Skeletal muscle tissue (tissue), 4 donors: ENCODE results near the gene PPFIBP1. TPM values are rescaled to one million over a fixed set of nuclear protein-coding genes. Genes with fewer than 3 reads are reported as not detected.

Source experiments
- H3K27ac ChIP-seq: one replicate; pipeline ENCODE4 v1.7.0; 2013; ENCODE audit warnings: mild to moderate bottlenecking, low read depth, low read length, inconsistent platforms
- H3K27me3 ChIP-seq, 3 donors: one replicate each; pipeline ENCODE4 v1.7.0; 2013; ENCODE audit warnings: low read length in 3 of 3; ENCODE audit not compliant: control insufficient read depth in 3 of 3, insufficient read depth in 3 of 3
- H3K36me3 ChIP-seq, 3 donors: one replicate each; pipeline ENCODE4 v1.7.0; 2013; ENCODE audit warnings: low read length in 3 of 3; ENCODE audit not compliant: control insufficient read depth in 3 of 3, insufficient read depth in 3 of 3
- H3K4me1 ChIP-seq, 3 donors: one replicate each; pipeline ENCODE4 v1.7.0; 2013; ENCODE audit warnings: low read length in 3 of 3, mild to moderate bottlenecking in 3 of 3; ENCODE audit not compliant: control insufficient read depth in 3 of 3, insufficient read depth in 3 of 3
- H3K4me3 ChIP-seq, 3 donors: one replicate each; pipeline ENCODE4 v1.7.0; 2013; ENCODE audit warnings: low read length in 3 of 3
- H3K9ac ChIP-seq, 3 donors: one replicate each; pipeline ENCODE4 v1.7.0; 2013; ENCODE audit warnings: low read length in 3 of 3, mild to moderate bottlenecking in 3 of 3, moderate library complexity in 2 of 3, low read depth in 1 of 3
- H3K9me3 ChIP-seq, 3 donors: one replicate each; pipeline ENCODE4 v1.7.0; 2013; ENCODE audit warnings: low read length in 3 of 3; ENCODE audit not compliant: control insufficient read depth in 3 of 3
- total RNA-seq: library from RNA; depleted of rRNA; stranded (reverse); fragments of >200 nt; gene quantifications from one replicate; pipeline ENCODE4 v1.2.3, GENCODE V29; 2014
- donor health status: Osteomylitis.

PPFIBP1 gene
- total RNA-seq, 1 donor from 2014 or later = 49.1 TPM

DNA sequence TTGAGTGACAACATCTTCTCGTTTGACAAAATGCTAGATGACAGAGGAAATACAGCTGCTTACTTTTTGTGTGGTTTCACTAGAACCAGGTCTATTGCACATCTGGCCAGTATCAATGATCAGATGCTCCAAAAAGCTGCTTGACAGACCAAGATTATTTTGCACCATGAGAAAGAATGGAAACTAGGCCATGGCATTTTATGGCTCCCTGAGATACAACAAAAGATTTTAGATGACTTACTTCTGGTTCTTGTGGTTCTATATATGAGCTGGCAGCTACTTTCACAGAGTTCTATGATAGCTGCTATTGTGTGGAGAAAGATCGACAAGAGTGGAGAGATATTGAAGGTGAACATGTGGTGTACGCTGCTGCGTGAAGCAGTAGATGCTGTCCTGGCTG, 25.9 kb upstream of the PPFIBP1 start:
- no peak overlapping the region for H3K4me3 ChIP-seq
- no peaks in the 10 kb centered on the region for H3K9me3 ChIP-seq
- H3K27me3 ChIP-seq = no peaks in the 10 kb centered on the region
- no peaks in the 10 kb centered on the region for H3K36me3 ChIP-seq
- no peak overlapping the region for H3K27ac ChIP-seq
- no peaks in the 10 kb centered on the region for H3K4me1 ChIP-seq
- no peak overlapping the region for H3K9ac ChIP-seq

DNA sequence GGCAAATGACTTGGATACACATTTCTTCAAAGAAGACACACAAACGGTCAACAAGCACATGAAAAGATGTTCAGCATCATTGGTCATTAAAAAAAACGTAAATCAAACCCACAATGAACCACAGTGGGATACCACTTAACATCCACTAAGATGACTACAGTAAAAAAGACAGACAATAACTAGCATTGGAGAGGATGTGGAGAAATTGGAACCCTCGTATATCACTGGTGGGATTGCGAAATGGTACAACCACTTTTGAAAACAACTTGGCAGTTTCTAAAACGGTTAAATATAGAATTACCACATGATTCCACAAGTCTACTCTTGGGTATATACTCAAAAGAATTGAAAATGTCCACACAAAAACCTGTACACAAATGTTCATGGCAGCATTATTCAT, 25.2 kb upstream of the PPFIBP1 start:
- Histone ChIP-seq H3K36me3 (no peaks in the 10 kb centered on the region), H3K4me1 (no peaks in the 10 kb centered on the region), H3K9ac (no peak overlapping the region), H3K27me3 (no peaks in the 10 kb centered on the region), H3K4me3 (no peak overlapping the region), H3K27ac (no peak overlapping the region), H3K9me3 (no peaks in the 10 kb centered on the region)

DNA sequence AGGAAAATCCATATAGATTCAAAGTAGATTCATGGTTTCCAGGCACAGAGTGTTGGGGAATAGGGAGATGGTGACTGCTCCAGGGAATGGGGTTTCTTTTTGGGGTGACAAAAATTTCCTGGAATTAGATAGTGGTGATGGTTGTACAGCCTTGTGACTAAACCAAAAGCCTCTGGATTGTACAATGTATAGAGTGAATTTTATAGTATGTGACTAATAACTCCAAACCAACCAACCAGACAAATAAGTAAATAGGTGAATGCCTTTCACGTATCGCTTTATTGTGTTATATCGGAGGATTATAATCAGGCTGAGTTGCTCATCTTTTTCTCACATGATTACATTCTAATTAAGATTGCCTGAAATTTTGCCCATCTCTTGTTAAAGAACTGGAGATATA, 24.6 kb upstream of the PPFIBP1 start:
- no peak overlapping the region for H3K9ac ChIP-seq
- no peak overlapping the region for H3K4me3 ChIP-seq
- no peaks in the 10 kb centered on the region for H3K27me3 ChIP-seq
- no peak overlapping the region for H3K27ac ChIP-seq
- H3K4me1 ChIP-seq = no peaks in the 10 kb centered on the region
- no peaks in the 10 kb centered on the region for H3K9me3 ChIP-seq
- no peaks in the 10 kb centered on the region for H3K36me3 ChIP-seq

DNA sequence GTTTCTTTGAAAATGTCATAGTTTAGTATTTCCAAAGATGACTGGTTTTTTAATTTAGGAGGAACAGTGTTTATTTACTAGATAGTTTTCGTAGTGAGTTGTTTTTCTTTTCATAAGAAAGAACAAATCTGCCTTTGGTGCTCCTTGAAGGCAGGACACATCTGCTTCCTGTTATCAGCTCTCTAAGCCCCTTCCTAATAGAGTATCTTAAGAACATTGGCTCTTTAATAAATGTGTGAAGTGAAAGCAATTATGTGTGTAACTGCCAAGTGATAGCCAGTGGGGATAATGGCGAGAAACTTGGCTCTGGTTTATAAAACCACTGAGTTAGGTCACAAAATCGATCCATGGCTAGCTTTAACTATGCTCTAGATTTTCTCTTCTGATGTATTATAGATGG, 23.5 kb upstream of the PPFIBP1 start:
- Histone ChIP-seq H3K4me3 (no peak overlapping the region), H3K36me3 (no peaks in the 10 kb centered on the region), H3K27me3 (no peaks in the 10 kb centered on the region), H3K27ac (no peak overlapping the region), H3K9ac (no peak overlapping the region), H3K9me3 (no peaks in the 10 kb centered on the region), H3K4me1 (no peaks in the 10 kb centered on the region)

DNA sequence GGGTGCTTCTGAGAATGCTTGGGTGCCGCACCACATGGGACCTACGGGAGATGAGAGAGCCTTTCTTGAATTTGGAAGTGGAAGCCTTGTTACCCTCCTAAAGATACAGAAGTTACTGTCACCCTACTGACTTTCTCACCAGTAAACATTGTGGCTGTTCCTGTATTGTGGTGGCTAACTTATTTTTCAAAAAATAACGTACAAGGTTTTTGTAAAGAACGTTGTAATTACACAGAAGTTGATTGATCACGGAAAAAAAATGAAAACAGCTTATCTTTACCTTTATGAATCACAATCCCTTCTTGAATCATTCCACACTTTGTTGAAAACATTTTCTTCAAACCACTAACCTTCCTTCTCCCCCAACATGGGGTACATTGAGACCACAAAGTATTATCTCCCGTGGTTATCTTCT, 22.0 kb upstream of the PPFIBP1 start:
- Histone ChIP-seq H3K9ac (no peak overlapping the region), H3K4me3 (no peak overlapping the region), H3K36me3 (no peaks in the 10 kb centered on the region), H3K27me3 (no peaks in the 10 kb centered on the region), H3K4me1 (no peaks in the 10 kb centered on the region), H3K27ac (no peak overlapping the region), H3K9me3 (peaks cover 0 to 2% (median 2%) of the 10 kb centered on the region in 3 donors)

DNA sequence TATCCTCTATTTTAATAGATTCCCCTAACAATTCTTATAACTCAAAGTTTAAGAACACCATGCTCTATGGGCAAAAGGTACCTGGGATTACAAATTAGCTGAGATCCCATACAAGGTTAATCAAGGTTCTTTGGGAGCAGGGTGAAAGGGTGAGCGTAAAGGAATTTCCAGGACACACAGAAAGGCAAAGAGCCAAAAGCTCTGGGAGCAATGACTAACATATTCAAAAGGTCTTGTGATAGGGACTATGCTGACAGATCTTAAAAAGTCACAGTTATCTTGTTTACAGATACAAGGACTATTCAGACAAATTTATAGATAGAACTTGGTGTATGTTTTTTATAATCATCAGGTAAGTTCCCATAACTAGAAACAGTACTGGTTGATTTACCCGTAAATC, 19.5 kb upstream of the PPFIBP1 start:
- no peak overlapping the region for H3K4me3 ChIP-seq
- H3K9ac ChIP-seq = no peak overlapping the region
- no peaks in the 10 kb centered on the region for H3K36me3 ChIP-seq
- peaks cover 0 to 2% (median 2%) of the 10 kb centered on the region in 3 donors for H3K9me3 ChIP-seq
- no peaks in the 10 kb centered on the region for H3K4me1 ChIP-seq
- no peak overlapping the region for H3K27ac ChIP-seq
- H3K27me3 ChIP-seq = no peaks in the 10 kb centered on the region

DNA sequence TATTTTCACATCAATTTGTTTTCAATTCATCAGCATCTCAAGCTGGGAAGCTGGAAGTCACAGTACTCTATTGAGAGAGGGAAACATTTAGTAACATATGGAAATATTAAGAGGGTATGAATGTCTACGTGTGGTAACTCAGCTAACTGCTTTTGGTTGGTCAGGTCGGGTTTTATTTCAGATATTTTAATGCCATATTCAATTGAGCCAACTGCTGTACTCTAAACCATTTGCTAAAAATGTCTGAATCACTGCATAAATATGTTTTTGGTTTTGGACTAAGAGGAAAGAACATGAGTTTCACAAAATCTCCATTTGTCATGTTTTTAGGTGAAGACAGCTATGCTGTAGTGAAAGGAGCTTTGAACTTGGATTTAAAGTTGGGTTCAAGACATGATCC, 18.9 kb upstream of the PPFIBP1 start:
- no peaks in the 10 kb centered on the region for H3K27me3 ChIP-seq
- H3K9me3 ChIP-seq = peaks cover 0 to 2% (median 2%) of the 10 kb centered on the region in 3 donors
- H3K4me1 ChIP-seq = no peaks in the 10 kb centered on the region
- H3K4me3 ChIP-seq = no peak overlapping the region
- no peaks in the 10 kb centered on the region for H3K36me3 ChIP-seq
- H3K9ac ChIP-seq = no peak overlapping the region
- H3K27ac ChIP-seq = no peak overlapping the region

DNA sequence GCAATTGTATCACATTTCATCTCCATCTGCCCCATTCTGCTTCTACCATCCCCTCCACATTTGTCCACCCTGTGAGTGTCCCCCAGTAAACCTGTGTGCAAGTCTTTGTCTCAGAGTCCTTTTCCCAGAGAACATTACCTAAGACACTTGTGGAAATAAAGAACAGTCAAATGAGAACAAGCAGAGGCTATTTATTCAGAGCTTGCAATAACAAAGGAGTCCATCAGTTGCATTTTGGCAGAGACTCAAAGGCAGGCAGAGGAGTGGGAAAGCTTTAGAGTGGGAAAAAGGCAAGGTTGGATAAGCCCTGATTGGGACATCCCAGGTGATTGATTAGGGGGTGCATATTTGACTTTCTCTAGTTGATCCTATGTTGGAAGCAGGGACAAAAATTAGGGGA, 18.2 kb upstream of the PPFIBP1 start:
- Histone ChIP-seq H3K36me3 (no peaks in the 10 kb centered on the region), H3K9ac (no peak overlapping the region), H3K9me3 (peaks cover 0 to 2% (median 2%) of the 10 kb centered on the region in 3 donors), H3K4me1 (no peaks in the 10 kb centered on the region), H3K27me3 (no peaks in the 10 kb centered on the region), H3K4me3 (no peak overlapping the region), H3K27ac (no peak overlapping the region)

DNA sequence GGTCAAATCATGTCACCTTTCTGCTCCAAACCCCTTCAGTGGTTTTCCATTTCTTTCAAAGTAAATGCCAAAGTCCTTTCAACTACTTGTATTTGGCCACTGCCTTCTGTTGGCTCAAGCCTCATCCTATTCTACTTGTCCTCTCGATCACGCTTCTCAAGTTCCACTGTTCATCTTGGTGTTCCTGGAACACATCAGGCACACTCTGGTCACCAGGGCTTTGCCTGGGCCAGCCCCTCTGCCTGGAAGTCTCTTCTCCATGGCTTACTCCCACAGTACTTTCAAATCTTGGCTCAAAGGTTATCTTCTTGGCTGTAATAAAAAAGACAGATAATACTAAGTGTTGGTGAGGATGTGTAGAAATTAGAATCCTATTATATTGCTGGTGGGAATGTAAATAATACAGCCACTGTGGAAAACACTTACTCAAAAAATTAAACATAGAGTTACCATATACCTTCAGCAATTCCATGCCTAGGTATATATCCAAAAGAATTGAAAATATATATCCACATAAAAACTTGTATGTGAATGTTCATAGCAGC, 17.3 kb upstream of the PPFIBP1 start:
- Histone ChIP-seq H3K4me3 (no peak overlapping the region), H3K9ac (no peak overlapping the region), H3K4me1 (peaks cover 2 to 9% (median 5%) of the 10 kb centered on the region in 3 donors), H3K9me3 (peaks cover 0 to 2% (median 2%) of the 10 kb centered on the region in 3 donors), H3K36me3 (no peaks in the 10 kb centered on the region), H3K27me3 (no peaks in the 10 kb centered on the region), H3K27ac (no peak overlapping the region)

DNA sequence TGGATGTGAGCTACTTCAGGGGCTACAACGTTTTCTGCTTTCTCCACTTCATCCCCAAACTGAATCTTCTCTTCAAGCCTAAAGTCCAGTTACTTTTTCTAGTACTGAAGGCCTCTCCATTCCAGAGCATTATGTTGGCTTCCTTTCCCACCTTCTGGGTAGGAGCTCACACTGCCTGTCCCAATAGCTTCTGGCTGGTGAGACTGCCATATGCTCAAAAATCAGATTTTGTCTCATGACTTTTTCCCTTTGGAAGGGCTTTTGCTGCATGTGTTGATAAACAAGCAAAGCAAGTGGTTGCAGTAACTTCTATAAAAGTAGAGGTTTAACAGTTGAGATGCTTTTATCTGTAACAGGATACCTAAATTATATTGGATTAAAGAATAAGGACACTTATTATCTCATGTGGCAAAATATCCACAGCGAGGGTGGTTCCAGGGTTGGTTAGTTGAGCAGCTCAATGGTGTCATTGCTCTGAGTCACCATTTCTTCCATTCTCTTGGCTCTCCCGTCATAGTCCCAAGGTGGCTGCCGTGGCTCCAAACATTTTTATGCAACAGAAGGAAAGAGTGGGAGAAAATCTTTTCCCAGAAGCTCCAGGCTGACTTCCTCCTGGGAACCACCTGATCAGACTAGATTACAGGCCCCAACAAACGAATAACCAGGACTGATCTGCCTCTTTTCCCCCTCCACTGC, 15.1 kb upstream of the PPFIBP1 start:
- H3K27me3 ChIP-seq = no peaks in the 10 kb centered on the region
- no peak overlapping the region for H3K27ac ChIP-seq
- no peak overlapping the region for H3K9ac ChIP-seq
- peaks cover 3 to 10% (median 6%) of the 10 kb centered on the region in 3 donors for H3K4me1 ChIP-seq
- peaks cover 0 to 2% (median 2%) of the 10 kb centered on the region in 3 donors for H3K9me3 ChIP-seq
- H3K36me3 ChIP-seq = no peaks in the 10 kb centered on the region
- H3K4me3 ChIP-seq = no peak overlapping the region
